NCI-H748 (cell line): ENCODE results near the gene SCARF1.

Experiments used
- DNase-seq: peaks from one replicate; lab custom pipeline; 2025; ENCODE audit not compliant: unreplicated experiment; lab: John Stamatoyannopoulos, UW

The SCARF1 gene

GRCh38 chr17:1601571-1601970, 44.0 kb downstream of the SCARF1 start:
- no peak for DNase-seq

- no peak for DNase-seq
Measured at GRCh38 chr17:1598399-1599095, 47.0 kb downstream of the SCARF1 start.

GRCh38 chr17:1597861-1598342, 47.6 kb downstream of the SCARF1 start:
- no peak for DNase-seq

DNA sequence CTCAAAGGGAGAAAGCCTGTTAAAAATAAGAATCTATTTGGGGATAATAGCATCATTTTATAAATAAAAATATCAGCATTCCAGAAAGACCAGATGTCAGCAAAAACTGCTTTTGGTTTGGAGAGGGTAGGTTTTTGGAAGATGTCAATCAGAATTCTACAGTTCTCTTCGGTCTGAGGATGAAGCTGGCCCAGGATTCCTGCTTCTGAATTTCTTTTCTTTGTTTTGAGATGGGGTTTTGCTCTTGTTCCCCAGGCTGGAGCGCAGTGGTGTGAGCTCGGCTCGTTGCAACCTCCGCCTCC, 52.0 kb downstream of the SCARF1 start:
- no peak for DNase-seq

DNA sequence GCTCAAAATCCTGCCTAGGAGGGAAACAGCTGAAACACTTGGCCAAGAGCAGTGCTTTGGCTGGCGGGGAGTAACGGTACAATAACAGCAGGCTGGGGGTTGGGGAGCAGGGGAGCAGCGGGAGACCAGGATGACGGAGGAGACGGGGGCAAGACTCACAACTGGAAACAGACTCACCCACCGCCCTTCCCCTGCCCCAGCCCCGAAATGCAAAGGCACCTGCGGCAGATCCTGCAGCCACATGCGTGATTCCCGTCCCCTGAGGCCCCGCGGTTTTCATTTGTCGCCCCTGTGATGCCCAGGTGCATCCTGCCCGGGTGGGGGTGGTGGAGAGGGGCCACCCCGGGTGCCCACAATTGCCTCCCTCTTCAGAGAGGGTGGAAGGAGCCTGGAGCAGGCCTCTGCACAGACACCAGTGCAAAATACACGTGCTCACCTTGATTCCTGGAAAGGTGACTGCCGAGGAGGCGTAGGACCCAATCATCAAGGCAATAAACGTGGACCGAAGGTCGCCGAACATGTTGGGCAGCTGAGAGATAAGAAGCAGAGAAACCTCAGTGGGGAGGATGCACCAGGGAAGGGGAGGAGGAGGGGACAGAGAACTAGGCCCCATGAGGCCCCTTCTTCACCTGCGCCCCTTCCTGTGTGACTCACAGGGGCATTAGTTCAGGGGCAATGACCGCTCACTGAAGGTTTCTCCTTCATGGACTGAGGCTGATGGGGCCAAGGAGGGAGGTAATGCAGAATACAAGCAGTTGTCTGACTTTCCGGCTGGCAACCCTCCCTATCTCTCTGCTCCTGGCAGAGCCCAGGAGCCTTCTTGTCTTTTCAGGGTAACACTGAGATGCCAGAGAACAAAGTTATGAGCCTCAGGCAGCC, 52.5 kb downstream of the SCARF1 start:
- no peak for DNase-seq

GRCh38 chr17:1591474-1592090, 54.0 kb downstream of the SCARF1 start:
- no peak for DNase-seq

GRCh38 chr17:1590747-1591473, 54.6 kb downstream of the SCARF1 start:
- no peak for DNase-seq

DNA sequence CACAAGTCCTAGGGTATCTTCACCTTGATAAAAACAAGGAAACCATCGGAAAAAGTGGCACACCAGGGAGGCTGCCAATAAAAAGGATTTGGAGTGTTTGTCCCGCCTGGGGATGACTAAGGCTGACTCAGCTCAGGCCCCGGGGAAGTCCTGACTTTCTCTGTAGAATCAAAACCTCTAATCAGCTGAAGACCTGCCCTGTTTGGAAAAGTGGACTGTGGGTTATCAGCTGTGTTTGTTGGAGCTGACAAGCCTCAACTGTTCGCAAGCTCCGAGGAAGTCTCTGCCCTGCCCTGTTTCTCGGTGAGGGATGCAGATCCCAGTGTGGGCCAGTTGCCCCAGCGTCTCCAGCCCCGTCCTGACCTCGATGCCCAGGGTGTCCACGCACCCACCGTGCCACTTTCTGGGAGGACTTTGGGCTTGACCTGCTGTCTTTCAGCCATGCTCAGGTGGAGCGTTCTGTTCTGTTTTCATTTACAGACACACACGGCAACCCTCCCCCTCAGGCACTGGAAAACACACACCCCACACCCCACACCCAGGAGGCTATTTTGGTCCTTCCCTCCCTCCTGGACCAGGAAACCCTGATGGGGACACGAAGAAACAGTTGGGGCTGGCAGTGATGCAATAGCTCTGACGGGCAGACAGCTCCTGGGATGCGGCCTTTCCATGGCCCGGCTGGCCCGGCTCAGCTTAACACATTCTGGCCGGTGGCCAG, 55.3 kb downstream of the SCARF1 start:
- no peak for DNase-seq

GRCh38 chr17:1588821-1589585, 56.5 kb downstream of the SCARF1 start:
- no peak for DNase-seq

GRCh38 chr17:1584167-1584566, 61.4 kb downstream of the SCARF1 start:
- no peak for DNase-seq
